ENCODE results near the gene ISOC1.

The ISOC1 gene

GRCh38 chr5:129094087-129094923 lies at the start of gene ISOC1:
Gene ISOC1 (plus strand): TSS chr5:129094749. CDS start chr5:129094767, 18 bp downstream.
- peak; percentile 86 for DNase-seq (ENCODE audit: low read depth)

GRCh38 chr5:129046151-129046550 lies 48.4 kb upstream of the ISOC1 start:
- no peak for DNase-seq (ENCODE audit: low read depth)

DNA sequence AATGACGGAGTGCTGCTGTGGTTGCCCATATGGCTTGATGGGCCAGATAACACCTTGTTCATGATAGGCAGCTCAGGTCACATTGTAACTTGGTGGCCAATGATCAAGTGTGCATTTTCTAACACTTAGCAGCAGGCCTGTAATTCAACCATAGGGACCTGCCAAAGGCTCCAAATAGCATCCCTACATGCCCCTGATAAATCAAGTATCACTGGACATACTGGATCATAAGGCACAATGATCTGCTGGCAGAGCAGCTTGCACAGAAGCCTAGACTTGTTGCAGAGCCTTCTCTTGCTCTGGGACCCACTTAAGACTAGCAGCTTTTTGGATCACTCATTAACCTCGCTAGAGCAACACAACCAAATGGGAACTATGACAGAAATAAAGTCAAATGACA lies 46.0 kb upstream of the ISOC1 start:
- no peak for DNase-seq (ENCODE audit: low read depth)

- no peak for DNase-seq (ENCODE audit: low read depth)
Measured at GRCh38 chr5:129049126-129049799, 45.3 kb upstream of the ISOC1 start.

- DNase-seq (ENCODE audit: low read depth): no peak
Measured at GRCh38 chr5:129051283-129051682, 43.3 kb upstream of the ISOC1 start.

GRCh38 chr5:129053438-129053837 lies 41.1 kb upstream of the ISOC1 start:
- no peak for DNase-seq (ENCODE audit: low read depth)

- DNase-seq (ENCODE audit: low read depth): no peak
Measured at GRCh38 chr5:129057329-129057728, 37.2 kb upstream of the ISOC1 start.

GRCh38 chr5:129061849-129062248 lies 32.7 kb upstream of the ISOC1 start:
- DNase-seq (ENCODE audit: low read depth): no peak

DNA sequence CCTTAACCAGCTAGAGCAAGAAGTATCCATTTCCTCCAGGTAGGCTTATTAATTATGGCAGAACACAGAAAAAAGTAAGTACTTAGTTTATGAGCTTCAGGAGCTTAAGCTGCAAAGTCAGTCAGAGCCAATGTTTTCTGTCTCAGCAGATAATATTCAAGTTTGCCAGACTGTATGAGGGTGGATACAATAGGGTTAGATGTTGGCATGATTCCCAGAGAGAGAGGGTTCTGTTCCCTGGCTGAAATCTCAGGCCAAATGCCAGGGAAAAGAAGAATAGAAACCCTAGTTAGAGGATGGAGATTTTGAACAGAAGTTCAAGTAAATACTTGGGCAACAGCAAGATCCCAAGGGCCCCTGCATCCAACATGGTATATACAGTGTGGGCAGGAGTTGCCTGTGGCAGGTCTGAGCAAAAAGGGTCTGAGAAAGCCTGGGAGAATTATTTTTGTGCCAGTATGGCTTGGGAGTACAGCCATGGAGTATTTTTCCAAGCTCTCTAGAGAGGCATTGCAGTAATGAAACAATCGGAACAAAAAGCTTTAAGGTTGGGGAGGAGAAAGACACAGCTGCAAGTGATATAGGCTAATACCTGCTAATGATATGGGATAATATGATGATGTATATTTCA lies 31.0 kb upstream of the ISOC1 start:
- DNase-seq (ENCODE audit: low read depth): no peak

GRCh38 chr5:129065721-129066120 lies 28.8 kb upstream of the ISOC1 start:
- DNase-seq (ENCODE audit: low read depth): no peak

DNA sequence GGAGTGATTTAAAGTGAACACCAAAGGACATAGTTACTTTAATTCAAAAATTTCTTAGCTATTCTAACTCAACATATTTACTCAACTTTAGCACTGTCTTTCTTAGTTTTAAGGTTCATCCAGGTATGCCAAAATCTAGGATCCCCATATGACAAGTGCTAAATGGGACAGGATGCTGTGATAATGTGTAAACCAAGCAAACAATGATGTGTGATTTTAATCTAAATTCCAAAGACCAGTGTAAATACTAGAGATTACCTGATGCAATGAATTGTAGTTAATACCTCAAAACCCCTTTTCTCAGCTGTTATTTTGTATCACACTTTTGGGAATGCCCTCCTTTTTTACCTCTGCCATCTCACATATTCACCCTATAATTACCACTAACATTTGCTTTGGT lies 26.8 kb upstream of the ISOC1 start:
- DNase-seq (ENCODE audit: low read depth): no peak

DNA sequence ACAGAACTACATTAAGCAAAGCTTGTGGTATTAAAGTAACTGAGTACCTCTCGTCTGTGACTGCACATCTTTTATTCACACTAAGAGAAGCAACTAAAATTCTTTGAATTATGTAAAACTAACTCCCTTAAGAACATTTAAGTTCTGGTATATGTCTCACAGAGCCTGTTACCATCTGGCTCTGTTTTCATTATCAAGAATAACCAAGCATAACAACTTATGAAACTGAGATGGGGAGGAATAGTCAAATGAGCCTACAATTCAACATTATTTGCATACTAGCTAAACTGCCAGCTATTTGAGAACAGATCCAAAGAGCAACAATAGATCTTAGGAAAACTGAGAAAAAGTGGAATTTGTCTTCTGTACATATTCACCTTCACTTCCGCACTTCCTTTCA lies 25.3 kb upstream of the ISOC1 start:
- DNase-seq (ENCODE audit: low read depth): no peak

DNA sequence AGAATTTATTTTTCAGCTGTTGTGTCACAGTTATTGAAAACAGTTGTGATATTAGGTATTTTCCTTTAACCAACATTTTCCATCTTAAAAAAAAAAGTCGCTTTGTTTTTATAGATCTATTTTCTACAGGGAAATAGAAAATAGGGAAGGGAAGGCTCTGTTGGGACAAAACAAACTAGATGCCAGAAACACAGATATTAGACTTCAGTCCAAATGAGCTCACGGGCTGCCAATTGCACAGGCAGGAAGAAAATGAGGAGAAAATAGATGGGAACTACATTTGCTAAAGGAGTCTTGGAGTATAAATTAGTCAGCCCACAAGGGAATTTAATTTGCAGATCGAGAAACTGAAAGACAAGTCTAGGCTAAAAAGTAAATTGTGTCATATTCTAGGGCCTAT lies 21.4 kb upstream of the ISOC1 start:
- DNase-seq (ENCODE audit: low read depth): no peak

GRCh38 chr5:129074903-129075302 lies 19.6 kb upstream of the ISOC1 start:
- no peak for DNase-seq (ENCODE audit: low read depth)

DNA sequence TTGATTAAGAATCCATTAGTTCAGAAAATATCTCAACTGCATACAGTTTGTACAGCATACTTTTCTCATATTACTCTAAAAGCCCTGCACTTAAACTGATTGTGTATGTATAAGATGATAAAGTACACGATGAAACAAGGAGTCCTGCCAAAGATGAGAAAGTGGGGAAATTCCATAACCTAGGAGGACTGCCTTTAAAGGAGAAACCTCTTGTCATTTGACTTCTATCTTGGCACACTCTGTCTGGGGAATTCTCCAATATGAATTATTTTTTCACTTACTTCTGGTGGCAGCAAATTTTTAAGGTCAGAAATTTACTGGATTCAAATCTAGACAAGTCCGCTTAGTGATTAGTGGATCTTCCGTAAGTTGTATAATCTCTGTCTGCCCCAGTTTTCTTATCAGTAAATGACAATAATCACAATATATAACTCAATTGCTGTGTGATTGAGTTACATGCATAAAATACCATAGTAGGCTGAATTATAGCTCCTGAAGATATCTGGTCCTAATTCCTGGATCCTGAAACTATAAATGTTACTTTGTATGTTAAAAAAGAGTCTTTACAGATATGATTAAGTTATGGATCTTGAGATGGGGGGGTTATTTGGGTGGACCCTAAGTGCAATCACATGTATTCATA lies 17.0 kb upstream of the ISOC1 start:
- no peak for DNase-seq (ENCODE audit: low read depth)

DNA sequence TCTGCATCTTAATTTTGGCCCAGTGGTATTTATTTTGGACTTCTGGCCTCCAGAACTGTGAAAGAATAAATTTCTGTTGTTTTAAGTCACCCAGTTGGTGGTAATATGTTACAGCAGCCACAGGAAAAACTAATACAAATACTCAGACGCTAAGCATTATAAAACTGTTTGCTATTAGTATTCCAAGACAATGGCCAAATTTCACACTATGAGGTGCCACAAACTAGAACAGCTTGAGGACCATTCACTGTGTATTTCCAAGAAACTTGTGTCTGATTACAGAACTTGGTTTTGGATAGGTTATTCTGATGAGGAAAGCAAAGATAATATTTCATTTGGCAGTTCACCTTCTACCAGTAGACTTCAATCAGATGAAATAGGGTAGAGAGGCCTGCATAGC lies 16.3 kb upstream of the ISOC1 start:
- no peak for DNase-seq (ENCODE audit: low read depth)

GRCh38 chr5:129078660-129079059 lies 15.9 kb upstream of the ISOC1 start:
- DNase-seq (ENCODE audit: low read depth): no peak

- no peak for DNase-seq (ENCODE audit: low read depth)
Measured at GRCh38 chr5:129079496-129079895, 15.1 kb upstream of the ISOC1 start.

- DNase-seq (ENCODE audit: low read depth): no peak
Measured at GRCh38 chr5:129080766-129081165, 13.8 kb upstream of the ISOC1 start.

- DNase-seq (ENCODE audit: low read depth): no peak
Measured at GRCh38 chr5:129082225-129083136, 12.1 kb upstream of the ISOC1 start.

Data from activated T-cell treated with anti-CD3 and anti-CD28 coated beads for 1 hour (primary cell).